ENCODE measurements around the gene HPX.

Gene HPX

GRCh38 chr11:6459099-6459450 is 18.3 kb upstream of the HPX start:
- no peak for FAIRE-seq

DNA sequence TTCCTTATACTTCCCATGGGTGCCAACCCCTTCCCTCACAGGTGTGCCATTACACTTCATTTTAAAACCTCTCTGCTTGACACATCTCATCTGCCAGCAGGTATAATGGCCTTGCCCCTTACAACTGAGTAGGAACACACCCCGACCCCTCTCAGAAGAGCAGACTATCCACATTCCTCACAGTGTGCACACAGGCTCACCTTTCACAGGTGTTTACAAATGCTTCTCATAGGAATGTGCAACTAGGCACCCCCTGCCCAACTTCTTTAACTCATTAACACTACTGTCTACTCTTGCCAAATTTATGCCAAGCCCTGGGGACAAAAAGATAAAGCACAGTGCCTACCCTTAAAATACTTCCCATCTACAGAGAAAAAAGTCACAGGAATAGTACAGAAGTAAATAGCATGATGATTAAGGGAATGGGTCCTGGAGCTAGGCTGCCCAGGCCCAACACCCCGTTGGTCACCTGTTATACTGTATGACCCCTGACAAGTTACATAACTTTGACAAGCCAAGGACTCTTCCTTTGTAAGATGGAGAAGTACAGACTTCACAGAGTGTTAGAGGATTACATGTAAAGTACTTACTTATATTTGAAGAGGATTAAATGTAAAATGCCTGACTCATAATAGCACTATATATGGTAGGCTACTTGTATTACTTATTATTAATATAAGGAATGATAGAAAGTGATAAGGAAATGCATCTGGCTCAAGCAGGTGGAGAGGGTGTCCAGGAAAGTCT is 17.7 kb upstream of the HPX start:
- FAIRE-seq: no peak

GRCh38 chr11:6457581-6458320 is 17.0 kb upstream of the HPX start:
- FAIRE-seq: no peak

- FAIRE-seq: no peak
Measured at GRCh38 chr11:6456361-6457073, 15.7 kb upstream of the HPX start.

- FAIRE-seq: no peak
Measured at GRCh38 chr11:6455070-6455469, 14.3 kb upstream of the HPX start.

DNA sequence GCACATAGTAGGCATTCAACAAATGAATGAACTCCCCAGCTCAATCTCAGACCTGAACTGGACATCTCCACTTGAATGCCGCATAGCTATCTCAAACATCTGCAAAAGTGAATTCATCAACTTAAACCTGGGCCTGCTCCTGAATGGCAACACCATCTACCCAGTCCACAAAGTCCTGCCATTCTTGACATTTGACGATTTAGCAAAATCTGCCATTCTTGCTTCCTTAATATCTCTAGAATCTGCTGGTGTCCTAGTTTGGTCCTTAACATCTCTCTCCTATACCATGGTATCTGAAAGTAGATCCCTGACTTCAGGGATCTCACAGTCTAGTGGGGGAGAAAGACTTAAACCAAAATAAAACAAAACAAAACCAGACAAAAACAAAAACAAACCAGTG is 12.4 kb upstream of the HPX start:
- no peak for FAIRE-seq

GRCh38 chr11:6452219-6452618 is 11.4 kb upstream of the HPX start:
- FAIRE-seq: no peak

DNA sequence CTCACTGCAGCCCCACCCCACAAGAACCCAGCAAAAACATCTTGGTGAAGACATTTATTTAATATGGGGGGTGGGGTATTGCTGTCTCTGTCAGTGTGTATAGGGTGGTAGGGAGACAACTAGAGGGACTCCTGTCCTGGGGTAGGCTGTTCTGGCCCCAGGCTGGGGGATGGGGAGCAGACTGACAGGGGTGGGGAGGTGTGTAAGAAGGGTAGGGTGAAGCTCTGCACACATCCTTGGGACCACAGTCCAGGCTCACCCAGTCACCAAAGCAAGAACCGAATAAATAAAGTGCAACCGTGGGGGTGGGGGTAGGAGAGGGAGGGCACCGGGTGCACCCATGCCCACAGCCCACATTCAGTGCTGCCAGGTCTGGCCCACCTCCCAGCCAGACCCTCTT is 7.8 kb upstream of the HPX start:
- no peak for FAIRE-seq

DNA sequence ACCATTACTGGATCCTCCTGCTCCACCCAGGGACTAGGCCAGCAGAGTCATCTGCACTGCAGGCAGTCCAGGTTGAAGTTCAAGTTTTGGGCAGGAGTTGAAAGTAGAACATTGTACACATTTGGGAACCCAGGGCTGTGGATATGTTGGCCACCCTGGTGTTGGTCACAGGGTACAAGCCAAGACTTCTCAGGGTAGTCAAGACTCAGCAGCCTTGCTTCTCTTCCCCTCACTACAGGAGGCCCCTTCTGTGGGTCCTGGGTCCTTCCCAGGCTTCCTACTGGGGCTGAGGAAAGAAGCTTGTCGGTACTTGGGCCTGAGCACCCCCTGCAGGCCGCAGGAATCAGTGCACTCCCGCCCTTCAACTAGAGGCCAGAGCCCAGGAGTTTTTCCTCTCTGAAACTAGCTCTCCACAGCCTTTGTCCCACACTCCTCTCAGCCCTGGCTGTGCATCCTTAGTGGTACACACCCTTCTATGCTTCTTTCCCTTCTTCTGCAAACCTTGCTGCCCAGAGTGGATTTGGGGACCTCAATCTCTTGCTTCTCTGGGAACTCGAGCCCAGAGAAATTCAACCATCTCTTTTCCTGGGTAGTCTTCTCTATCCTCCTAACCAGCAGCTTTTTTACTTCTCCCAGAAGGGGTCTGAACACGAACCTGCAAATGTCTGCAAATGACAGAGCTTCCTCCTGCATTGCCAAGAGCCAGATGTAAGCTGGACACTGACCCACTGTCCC is 2.6 kb upstream of the HPX start:
- FAIRE-seq: no peak

DNA sequence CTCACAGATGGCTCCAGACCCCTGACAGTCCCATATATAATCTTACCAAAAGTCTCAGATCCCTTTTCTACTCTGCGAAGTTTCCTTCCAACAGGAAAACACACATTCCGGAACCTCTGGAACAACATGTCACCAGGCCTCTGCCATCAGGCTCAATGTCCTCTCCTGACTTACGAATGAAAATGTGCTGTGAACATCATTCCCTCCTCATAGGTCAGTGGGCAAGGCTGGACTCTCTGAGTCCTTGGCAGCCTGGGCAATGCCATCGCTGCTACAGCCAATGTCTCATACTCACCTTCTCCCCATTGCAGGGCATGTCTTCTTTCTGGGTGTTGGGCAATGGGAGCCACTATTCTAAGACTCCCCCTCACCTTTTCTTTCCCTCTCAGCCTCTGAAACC is 1.7 kb upstream of the HPX start:
- no peak for FAIRE-seq

- no peak for FAIRE-seq
Measured at GRCh38 chr11:6438979-6439571, 1.7 kb downstream of the HPX start.

GRCh38 chr11:6437993-6438392 is 2.8 kb downstream of the HPX start:
- no peak for FAIRE-seq

DNA sequence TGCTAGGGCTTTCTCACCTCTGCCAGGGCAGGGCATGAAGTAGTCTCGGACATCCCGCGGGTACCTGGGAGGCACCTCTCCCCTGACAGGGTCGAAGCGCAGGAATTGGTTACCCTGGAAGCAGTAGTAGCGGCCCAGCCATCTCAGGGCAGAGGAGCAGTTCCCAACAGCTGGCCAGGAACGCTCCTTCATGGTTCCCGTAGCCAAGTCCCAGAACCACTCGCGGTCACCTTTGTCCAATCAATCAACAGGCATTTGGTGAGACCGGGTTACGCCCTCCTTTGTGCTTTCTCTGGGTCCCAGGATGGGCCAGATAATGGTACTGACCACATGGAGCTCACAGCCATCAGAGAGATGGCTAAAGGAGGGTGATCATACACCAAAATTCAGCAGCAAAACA is 3.4 kb downstream of the HPX start:
- FAIRE-seq: no peak

DNA sequence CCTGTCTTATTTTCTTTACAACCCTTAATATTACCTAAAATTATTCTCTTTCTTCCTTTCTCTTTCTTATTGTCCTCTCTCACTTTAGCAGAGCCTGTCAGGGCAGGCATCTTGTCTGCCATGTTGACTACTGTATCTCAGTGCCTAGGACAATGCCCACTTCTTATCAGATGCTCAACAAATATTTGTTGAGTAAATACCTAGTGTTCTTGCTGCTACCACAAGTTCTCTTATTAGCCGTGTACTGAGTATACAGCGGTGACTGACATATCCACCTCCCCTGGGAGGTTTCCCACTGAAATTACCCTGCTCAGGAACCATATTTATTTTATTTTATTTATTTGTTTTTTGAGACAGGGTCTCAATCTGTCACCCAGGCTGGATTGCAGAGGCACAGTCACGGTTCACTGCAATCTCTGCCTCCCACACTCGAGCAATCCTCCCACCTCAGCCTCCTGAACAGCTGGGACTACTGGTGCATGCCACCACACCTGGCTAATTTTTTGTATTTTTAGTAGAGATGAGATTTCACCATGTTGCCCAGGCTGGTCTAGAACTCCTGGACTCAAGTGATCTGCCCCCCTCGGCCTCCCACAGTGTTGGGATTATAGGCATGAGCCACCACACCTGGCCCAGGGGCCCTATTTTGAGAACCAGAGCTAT is 6.7 kb downstream of the HPX start:
- no peak for FAIRE-seq

- no peak for FAIRE-seq
Measured at GRCh38 chr11:6431861-6432260, 8.9 kb downstream of the HPX start.

- FAIRE-seq: no peak
Measured at GRCh38 chr11:6427516-6427915, 13.3 kb downstream of the HPX start.

DNA sequence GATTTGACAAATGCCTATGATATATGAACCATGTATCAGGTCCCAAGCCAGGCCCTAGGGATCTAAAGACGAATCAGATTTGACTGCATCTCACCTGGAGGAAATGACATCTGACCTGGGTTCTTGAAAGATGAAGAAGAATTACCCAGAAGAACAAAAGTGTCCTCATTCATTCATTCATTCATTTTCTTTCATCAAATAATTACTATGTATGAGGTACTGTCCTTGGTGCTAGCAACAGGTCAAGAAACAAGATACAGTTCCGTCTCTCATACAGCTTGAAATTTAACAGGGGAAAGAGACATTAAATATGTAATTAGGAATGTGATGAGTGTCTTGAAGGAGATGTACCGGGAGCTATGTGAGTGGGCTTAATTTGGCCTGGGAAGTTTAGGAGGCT is 20.1 kb downstream of the HPX start:
- FAIRE-seq: no peak

GRCh38 chr11:6419009-6419631 is 21.7 kb downstream of the HPX start, which contains the start of gene APBB1:
Gene APBB1, minus strand, starts transcription at chr11:6419094. Its CDS starts 7,747 bp downstream, at chr11:6411347.
- FAIRE-seq: no peak

GRCh38 chr11:6418557-6419008 is 22.2 kb downstream of the HPX start:
- no peak for FAIRE-seq

GRCh38 chr11:6417907-6418556 is 22.8 kb downstream of the HPX start:
- FAIRE-seq: no peak

GRCh38 chr11:6415797-6416196 is 25.0 kb downstream of the HPX start:
- no peak for FAIRE-seq
